Thyroid gland (tissue), 4 donors: ENCODE measurements around the gene ACSS1. TPM values are rescaled to one million over a fixed set of nuclear protein-coding genes. Genes with fewer than 3 reads are reported as not detected.

ENCODE experiments used
- DNase-seq, 2 donors: peaks; one replicate each; pipeline ENCODE4 v3.0.0-alpha.2; 2019
- H3K27ac ChIP-seq, 3 donors: fragments of 200-600 bp; sonication (generic); 1 replicate in 2 of 3; 2 replicates in 1 of 3; pipeline ENCODE4 v1.5.1; 2016 to 2019; ENCODE audit warnings: mild to moderate bottlenecking in 1 of 3, moderate library complexity in 1 of 3
- H3K27me3 ChIP-seq: fragments of 200-600 bp; sonication (generic); one replicate; pipeline ENCODE4 v1.5.1; 2019
- H3K36me3 ChIP-seq, 2 donors: fragments of 200-600 bp; sonication (generic); one replicate each; pipeline ENCODE4 v1.5.1; 2016 to 2019
- H3K4me1 ChIP-seq, 2 donors: fragments of 200-600 bp; sonication (generic); one replicate each; pipeline ENCODE4 v1.5.1; 2017 to 2019
- H3K4me3 ChIP-seq, 3 donors: fragments of 200-600 bp; sonication (generic); replicated peaks in 1 of 3; 1 replicate in 2 of 3; 2 replicates in 1 of 3; pipeline ENCODE4 v1.5.1; 2016; ENCODE audit warnings: mild to moderate bottlenecking in 1 of 3
- H3K9me3 ChIP-seq: fragments of 200-600 bp; sonication (generic); one replicate; pipeline ENCODE4 v1.5.1; 2017
- CTCF ChIP-seq, 6 experiments: fragments of 200-600 bp in 3 of 6; fragments of 450-650 bp in 3 of 6; sonication (generic) in 3 of 6; IDR thresholded peaks; one replicate each; pipeline ENCODE4 v1.5.1; 2016 to 2019; ENCODE audit warnings: antibody characterized with exemption in 6 of 6, mild to moderate bottlenecking in 2 of 6, inconsistent platforms in 1 of 6, moderate library complexity in 1 of 6
- POLR2A ChIP-seq, 2 donors: fragments of 450-650 bp; IDR thresholded peaks; one replicate each; pipeline ENCODE4 v1.6.1; 2017; ENCODE audit warnings: antibody characterized with exemption in 2 of 2, mild to moderate bottlenecking in 2 of 2, moderate library complexity in 1 of 2
- WGBS, 2 donors: methylation state at CpG; one replicate each; pipeline ENCODE4 v1.1.5; 2017; 5-methylcytosine and 5-hydroxymethylcytosine counted together
- intact Hi-C: fragments of 100-400 bp; cut with DNase I; formaldehyde crosslinking; loops from one replicate; pipeline ENCODE4 v1.15.1; 2023
- small RNA-seq: library from RNA; depleted of rRNA; stranded (forward); fragments of <200 nt; gene quantifications from one replicate; pipeline ENCODE3, GENCODE V24; 2016
- total RNA-seq, 4 donors: library from RNA; depleted of rRNA; stranded (reverse); fragments of >200 nt; gene quantifications; one replicate each; pipeline ENCODE4 v1.2.3, GENCODE V29; 2016

The ACSS1 gene
- total RNA-seq, 4 donors from 2014 or later: 45.8 to 57.4 (median 52.1) TPM

- H3K9me3 ChIP-seq: no peaks in the 10 kb centered on the region
- TF ChIP-seq CTCF (IDR thresholded peaks at IDR 0.05): no peak
- TF ChIP-seq POLR2A (IDR thresholded peaks at IDR 0.05): no peak
- intact Hi-C loops: no loop called here
- H3K4me3 ChIP-seq: no peak overlapping the region
- peaks cover 25 to 26% of the 10 kb centered on the region in 2 donors for H3K36me3 ChIP-seq
- H3K4me1 ChIP-seq: peaks cover 0 to 3% of the 10 kb centered on the region in 2 donors
- WGBS, 2 donors: 88 to 89% methylated on average over 16 to 17 of the region's 18 CpGs
- H3K27me3 ChIP-seq: no peaks in the 10 kb centered on the region
- H3K27ac ChIP-seq: no peak overlapping the region
- peak in 1 of 2 donors; percentile 35 for DNase-seq
Observed at GRCh38 chr20:24957326-24958016, 100.5 kb downstream of the ACSS1 start.

Small RNA genes lying within 50 kb of the gene (small RNA-seq; reads per million reads assigned to genes)
- gene RNU6-1257P: not detected

Other genes starting within 250 kb of the ACSS1 start
- gene CST7, start 108.9 kb downstream of the ACSS1 start, total RNA-seq: 1 to 10 TPM; 1.3 to 3.6 (median 2.5) TPM
- 100 to 1,000 TPM; 171 to 205 (median 186) TPM for gene APMAP, start 65.4 kb downstream of the ACSS1 start, total RNA-seq
- gene VSX1, start 24.0 kb upstream of the ACSS1 start, total RNA-seq: not detected
- gene ENTPD6, start 137.6 kb upstream of the ACSS1 start, total RNA-seq: 10 to 100 TPM; 51.6 to 75.6 (median 64.9) TPM
- 100 to 1,000 TPM in 1 of 4 donors, 10 to 100 TPM in 3; 83.2 to 141 (median 94.6) TPM for gene PYGB, start 189.9 kb upstream of the ACSS1 start, total RNA-seq